H1 (cell line): Measurements from ENCODE around the gene CSGALNACT2. TPM values are rescaled to one million over a fixed set of nuclear protein-coding genes. Genes with fewer than 3 reads are reported as not detected.

Experiments
- CTCF ChIA-PET: fragments of 300-600 bp; sonication (Branson Sonifier 250); formaldehyde crosslinking; loops from one replicate; lab custom pipeline; 2021; ENCODE audit not compliant: partially characterized antibody; lab: Charles Lee
- POLR2A ChIA-PET: fragments of 300-600 bp; sonication (Branson Sonifier 250); formaldehyde crosslinking; loops from one replicate; lab custom pipeline; 2021; ENCODE audit warnings: inconsistent platforms; ENCODE audit not compliant: partially characterized antibody; lab: Charles Lee
- DNase-seq, 2 experiments: peaks; one replicate each; pipeline versions ENCODE4 v3.0.0 to v3.0.0-alpha.2; 2010 to 2022; ENCODE audit warnings: low spot score in 2 of 2, low read depth in 1 of 2, mixed read lengths in 1 of 2
- FAIRE-seq: peaks from 2 replicates; lab custom pipeline; 2011; peaks lifted over from hg19 to GRCh38; lab: Jason Lieb, UNC
- H2AFZ ChIP-seq: 2 replicates; pipeline ENCODE4 v1.8.1; 2012; ENCODE audit warnings: low read length, inconsistent platforms
- H2AK5ac ChIP-seq: 2 replicates; pipeline ENCODE4 v1.6.1; 2013; ENCODE audit warnings: low read depth, low read length
- H2BK120ac ChIP-seq: replicated peaks from 2 replicates; pipeline ENCODE3; 2013; ENCODE audit warnings: low read depth, low read length, inconsistent platforms
- H2BK12ac ChIP-seq: 2 replicates; pipeline ENCODE4 v1.6.1; 2013; ENCODE audit warnings: low read depth, low read length
- H2BK15ac ChIP-seq: 2 replicates; pipeline ENCODE4 v1.6.1; 2013; ENCODE audit warnings: low read length
- H2BK20ac ChIP-seq: 2 replicates; pipeline ENCODE4 v1.6.1; 2013; ENCODE audit warnings: low read length
- H2BK5ac ChIP-seq: 2 replicates; pipeline ENCODE4 v1.6.1; 2013; ENCODE audit warnings: low read depth, low read length
- H3K14ac ChIP-seq: 2 replicates; pipeline ENCODE4 v1.6.1; 2013; ENCODE audit warnings: inconsistent platforms; ENCODE audit not compliant: insufficient read length
- H3K18ac ChIP-seq: 2 replicates; pipeline ENCODE4 v1.6.1; 2013; ENCODE audit warnings: low read length; ENCODE audit errors: extremely low read depth
- H3K23ac ChIP-seq: 2 replicates; pipeline ENCODE4 v1.6.1; 2013; ENCODE audit warnings: inconsistent platforms; ENCODE audit not compliant: insufficient read length
- H3K23me2 ChIP-seq: 2 replicates; pipeline ENCODE4 v1.6.1; 2013; ENCODE audit warnings: low read depth, low read length
- H3K27ac ChIP-seq: 2 replicates; pipeline ENCODE4 v1.6.1; 2011; ENCODE audit warnings: low read depth, low read length, inconsistent platforms
- H3K27me3 ChIP-seq, 4 experiments: replicated peaks in 1 of 4; 1 replicate in 1 of 4; 2 replicates in 3 of 4; pipeline versions ENCODE4 v1.6.1 to v1.8.1; 2011 to 2013; ENCODE audit warnings: low read length in 3 of 4, mild to moderate bottlenecking in 3 of 4, inconsistent platforms in 2 of 4, mixed read lengths in 2 of 4, moderate library complexity in 1 of 4; ENCODE audit not compliant: control insufficient read depth in 3 of 4, insufficient read depth in 3 of 4; ENCODE audit errors: extremely low read depth in 1 of 4
- H3K36me3 ChIP-seq, 4 experiments: 2 replicates each; pipeline versions ENCODE4 v1.6.1 to v1.8.1; 2011 to 2013; ENCODE audit warnings: mild to moderate bottlenecking in 4 of 4, low read length in 3 of 4, moderate library complexity in 2 of 4, control low read depth in 1 of 4, inconsistent platforms in 1 of 4; ENCODE audit not compliant: insufficient read depth in 4 of 4, control insufficient read depth in 2 of 4
- H3K4ac ChIP-seq: replicated peaks from 2 replicates; pipeline ENCODE3; 2013; ENCODE audit warnings: low read length, low read depth, mixed read lengths, inconsistent platforms; ENCODE audit not compliant: insufficient read length
- H3K4me1 ChIP-seq, 4 experiments: replicated peaks in 1 of 4; 1 replicate in 1 of 4; 2 replicates in 3 of 4; pipeline versions ENCODE4 v1.6.1 to v1.8.1; 2011 to 2013; ENCODE audit warnings: low read length in 3 of 4, inconsistent platforms in 2 of 4, mixed read lengths in 1 of 4; ENCODE audit not compliant: insufficient read depth in 4 of 4, control insufficient read depth in 3 of 4
- H3K4me2 ChIP-seq, 2 experiments: 2 replicates each; pipeline versions ENCODE4 v1.6.1 to v1.8.1; 2011 to 2013; ENCODE audit warnings: low read depth in 2 of 2, low read length in 2 of 2, control low read depth in 1 of 2, inconsistent platforms in 1 of 2, mild to moderate bottlenecking in 1 of 2; ENCODE audit not compliant: insufficient read depth in 1 of 2
- H3K4me3 ChIP-seq, 4 experiments: fragments of 200-600, 300-600 bp in 1 of 4; sonication (generic), shearing (Covaris generic), sonication (Bioruptor Twin) in 1 of 4; 2 replicates each; pipeline versions ENCODE4 v1.5.1 to v1.8.1; 2011 to 2016; ENCODE audit warnings: low read length in 4 of 4, low read depth in 3 of 4, control low read depth in 2 of 4, inconsistent platforms in 2 of 4, mild to moderate bottlenecking in 2 of 4, mixed read lengths in 1 of 4, moderate library complexity in 1 of 4; ENCODE audit not compliant: insufficient read depth in 2 of 4; ENCODE audit errors: extremely low read depth in 1 of 4
- H3K56ac ChIP-seq: replicated peaks from 2 replicates; pipeline ENCODE3; 2013; ENCODE audit warnings: low read depth, mild to moderate bottlenecking, mixed read lengths, low read length, inconsistent platforms; ENCODE audit not compliant: insufficient read length
- H3K79me1 ChIP-seq: 2 replicates; pipeline ENCODE4 v1.6.1; 2013; ENCODE audit warnings: low read depth, low read length, control low read depth
- H3K79me2 ChIP-seq, 2 experiments: 2 replicates each; pipeline versions ENCODE4 v1.6.1 to v1.8.1; 2012 to 2013; ENCODE audit warnings: low read length in 2 of 2, mild to moderate bottlenecking in 2 of 2, inconsistent platforms in 1 of 2; ENCODE audit not compliant: insufficient read depth in 2 of 2, control insufficient read depth in 1 of 2
- H3K9ac ChIP-seq, 4 experiments: replicated peaks in 1 of 4; 1 replicate in 1 of 4; 2 replicates in 3 of 4; pipeline versions ENCODE4 v1.6.1 to v1.8.1; 2011 to 2013; ENCODE audit warnings: low read depth in 3 of 4, low read length in 3 of 4, control low read depth in 2 of 4, mild to moderate bottlenecking in 2 of 4, moderate library complexity in 2 of 4, inconsistent platforms in 1 of 4; ENCODE audit errors: extremely low read depth in 1 of 4
- H3K9me3 ChIP-seq, 2 experiments: 2 replicates each; pipeline versions ENCODE4 v1.6.1 to v1.8.1; 2012 to 2013; ENCODE audit warnings: mild to moderate bottlenecking in 2 of 2, moderate library complexity in 2 of 2, control low read depth in 1 of 2, inconsistent platforms in 1 of 2, low read depth in 1 of 2, low read length in 1 of 2, mixed read lengths in 1 of 2; ENCODE audit not compliant: insufficient read depth in 2 of 2
- H4K20me1 ChIP-seq, 2 experiments: replicated peaks in 1 of 2; 2 replicates each; pipeline versions ENCODE3 to v1.8.1; 2011 to 2013; ENCODE audit warnings: inconsistent platforms in 2 of 2, low read length in 2 of 2, mild to moderate bottlenecking in 1 of 2; ENCODE audit not compliant: insufficient read depth in 2 of 2, control insufficient read depth in 1 of 2
- H4K5ac ChIP-seq: 2 replicates; pipeline ENCODE4 v1.6.1; 2013; ENCODE audit warnings: low read length, low read depth, mixed read lengths, inconsistent platforms; ENCODE audit not compliant: insufficient read length
- H4K8ac ChIP-seq: 2 replicates; pipeline ENCODE4 v1.8.0; 2013; ENCODE audit warnings: mild to moderate bottlenecking, moderate library complexity, low read length, inconsistent platforms; ENCODE audit not compliant: insufficient read depth; ENCODE audit errors: extremely low read depth
- H4K91ac ChIP-seq: replicated peaks from 2 replicates; pipeline ENCODE3; 2013; ENCODE audit warnings: low read length, mixed read lengths, inconsistent platforms; ENCODE audit not compliant: insufficient read length
- E2F6 ChIP-seq: IDR thresholded peaks from 2 replicates; pipeline ENCODE4 v1.6.1; 2012; ENCODE audit warnings: inconsistent platforms
- JUN ChIP-seq: IDR thresholded peaks from 2 replicates; pipeline ENCODE4 v1.6.1; 2011; ENCODE audit warnings: low read depth, mild to moderate bottlenecking, improper control_type of control experiment, low read length
- SP1 ChIP-seq: IDR thresholded peaks from 2 replicates; pipeline ENCODE4 v1.6.1; 2011; ENCODE audit warnings: low read depth, low read length
- TAF1 ChIP-seq: IDR thresholded peaks from 2 replicates; pipeline ENCODE4 v1.6.1; 2011; ENCODE audit warnings: mild to moderate bottlenecking, low read depth, low read length
- WGBS, 2 experiments: shearing (Covaris generic) in 1 of 2; methylation state at CpG; one replicate each; pipeline versions ENCODE4 v1.1.6 to v1.1.7; 2013 to 2015; ENCODE audit warnings: low lambda C conversion rate in 2 of 2, mixed read lengths in 2 of 2, inconsistent platforms in 1 of 2, low coverage in 1 of 2, missing lambda C conversion rate in 1 of 2; ENCODE audit not compliant: insufficient replicate concordance in 2 of 2, insufficient coverage in 1 of 2, insufficient read length in 1 of 2; ENCODE audit errors: extremely low coverage in 1 of 2, missing lambda C conversion rate in 1 of 2; 5-methylcytosine and 5-hydroxymethylcytosine counted together
- polyA plus RNA-seq, 7 experiments: library from polyadenylated mRNA; depleted of rRNA in 3 of 7; stranded (reverse) in 5 of 7; unstranded in 2 of 7; fragments of >200 nt in 5 of 7; fragments of 200-250 nt in 2 of 7; gene quantifications; 1 replicate in 5 of 7; 2 replicates in 1 of 7; 4 replicates in 1 of 7; pipeline versions ENCODE4 v1.2.1 to v1.2.3, GENCODE V29; 2011 to 2013; ENCODE audit warnings: missing spikeins in 2 of 7, mixed read lengths in 2 of 7
- total RNA-seq: library from RNA; stranded (reverse); fragmentation: NEBNext Ultra II Directional; extraction: Animal tissue kit (Norgen Biotek cat#: 25700); gene quantifications from 2 replicates; pipeline ENCODE4 v1.2.1, GENCODE V29; 2021

Gene CSGALNACT2
- total and polyA plus RNA-seq, 2 of the 8 experiments (the other 6 are each of a cell fraction or from before 2014, with no cell fraction given), result 2.6 to 5.3 TPM

DNA sequence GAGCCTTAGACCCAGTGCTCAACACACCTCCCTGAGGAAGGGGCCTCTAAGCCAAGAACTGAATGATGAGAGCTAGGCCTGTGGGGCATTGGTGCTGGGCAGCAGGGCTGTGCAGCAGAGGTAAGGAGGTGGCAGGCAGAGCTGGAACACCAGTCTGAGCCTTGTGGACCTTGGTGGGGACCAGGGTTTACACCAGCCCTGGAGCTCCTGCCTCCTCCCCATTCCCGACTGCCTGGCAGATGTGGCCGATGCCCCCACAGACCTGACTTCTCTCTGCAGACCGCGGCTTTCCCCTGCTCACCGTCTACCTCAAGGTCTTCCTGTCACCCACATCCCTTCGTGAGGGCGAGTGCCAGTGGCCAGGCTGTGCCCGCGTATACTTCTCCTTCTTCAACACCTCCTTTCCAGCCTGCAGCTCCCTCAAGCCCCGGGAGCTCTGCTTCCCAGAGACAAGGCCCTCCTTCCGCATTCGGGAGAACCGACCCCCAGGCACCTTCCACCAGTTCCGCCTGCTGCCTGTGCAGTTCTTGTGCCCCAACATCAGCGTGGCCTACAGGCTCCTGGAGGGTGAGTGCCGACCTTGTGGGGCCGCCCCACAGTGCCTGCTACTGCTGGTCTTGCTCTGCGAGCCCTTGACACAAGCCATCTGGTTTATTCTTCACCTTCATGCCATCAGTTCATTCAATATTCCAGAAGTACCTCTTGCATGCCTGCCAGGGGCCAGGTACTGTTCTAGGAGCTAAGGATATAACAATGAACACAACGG lies 36.0 kb upstream of the CSGALNACT2 start:
- Histone ChIP-seq H2BK12ac (no peak overlapping the region), H3K36me3 (no peaks in the 10 kb centered on the region), H4K91ac (no peak overlapping the region), H4K8ac (no peak overlapping the region; the same call in 1 of the 2 replicates), H3K4me1 (peaks cover 0 to 13% (median 3%) of the 10 kb centered on the region in 4 experiments; a peak in 5 of 7 replicates), H3K9ac (no peak overlapping the region), H3K79me2 (no peaks in the 10 kb centered on the region), H3K79me1 (no peaks in the 10 kb centered on the region), H3K14ac (no peak overlapping the region), H3K4me2 (no peak overlapping the region), H3K56ac (no peak overlapping the region), H2BK120ac (no peak overlapping the region), H3K18ac (no peak overlapping the region), H2AK5ac (no peak overlapping the region), H2BK5ac (no peak overlapping the region), H4K20me1 (no peaks in the 10 kb centered on the region), H3K27me3 (peaks cover 0 to 16% (median 12%) of the 10 kb centered on the region in 4 experiments; a peak in 6 of 7 replicates), H2AFZ (no peak overlapping the region), H2BK15ac (no peak overlapping the region), H3K4ac (no peak overlapping the region), H3K23me2 (peaks cover 9% of the 10 kb centered on the region; the same call in 1 of the 2 replicates), H3K4me3 (no peak overlapping the region), H3K9me3 (no peaks in the 10 kb centered on the region), H3K27ac (no peak overlapping the region), H2BK20ac (no peak overlapping the region), H3K23ac (no peak overlapping the region), H4K5ac (no peak overlapping the region)
- WGBS, 2 experiments, result 97% methylated on average over 19 of the region's 19 CpGs; no CpG with 5 or more reads in 1 of the 2 experiments
- DNase-seq (no peak), FAIRE-seq (no peak)
- ChIA-PET POLR2A (no interaction called here), CTCF (interaction anchor here (0.7 to 4.2 kb wide), 8 partner anchors 8 to 235 kb away, joined by 3 to 19 read pairs (median 4); no protein-coding TSS in a partner anchor)
- TF ChIP-seq JUN, result no peak
- no peak for TF ChIP-seq SP1
- TF ChIP-seq E2F6, result no peak
- TF ChIP-seq TAF1, result no peak
